ENCODE results near the gene SERPINA5.

DNA sequence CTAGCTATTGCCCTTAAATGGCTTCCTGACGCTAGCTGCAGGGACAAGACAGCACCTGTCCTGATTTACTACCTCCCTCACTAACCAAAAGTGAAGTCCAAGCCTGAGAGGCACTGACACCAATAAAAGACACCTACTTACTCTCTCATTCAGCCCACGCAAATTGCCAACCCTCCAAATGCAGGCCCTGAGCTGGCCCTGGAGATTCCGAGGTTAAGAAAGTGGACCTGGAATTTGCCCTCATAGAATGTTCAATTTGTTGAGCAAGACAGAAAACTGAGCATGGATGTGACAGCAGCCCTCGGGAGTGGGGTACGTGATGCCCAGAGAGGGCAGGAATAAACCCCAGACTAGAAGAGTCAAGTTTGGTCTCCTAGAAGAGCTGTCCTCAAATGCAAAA lies 47.4 kb downstream of the SERPINA5 start:
- no peak for TF ChIP-seq POLR2A (IDR thresholded peaks at IDR 0.05; ENCODE audit: low read depth, low read length)
- TF ChIP-seq SPI1 (IDR thresholded peaks at IDR 0.05; ENCODE audit: low read depth, low read length) = no peak

Data from GM12891 (cell line).